GM19240 (cell line): ENCODE results near the gene PRKN.
"Not testable (repeated sequence)": the region's sequence is repeated elsewhere in the genome, so short reads cannot be mapped to it uniquely, and the experiment has no call there.

Experiments
- DNase-seq: peaks from one replicate; pipeline ENCODE4 v3.0.0; 2011; ENCODE audit warnings: low spot score; ENCODE audit not compliant: insufficient read length

The PRKN gene

GRCh38 chr6:161341638-161342037, 1385.9 kb downstream of the PRKN start:
- DNase-seq, result no peak

DNA sequence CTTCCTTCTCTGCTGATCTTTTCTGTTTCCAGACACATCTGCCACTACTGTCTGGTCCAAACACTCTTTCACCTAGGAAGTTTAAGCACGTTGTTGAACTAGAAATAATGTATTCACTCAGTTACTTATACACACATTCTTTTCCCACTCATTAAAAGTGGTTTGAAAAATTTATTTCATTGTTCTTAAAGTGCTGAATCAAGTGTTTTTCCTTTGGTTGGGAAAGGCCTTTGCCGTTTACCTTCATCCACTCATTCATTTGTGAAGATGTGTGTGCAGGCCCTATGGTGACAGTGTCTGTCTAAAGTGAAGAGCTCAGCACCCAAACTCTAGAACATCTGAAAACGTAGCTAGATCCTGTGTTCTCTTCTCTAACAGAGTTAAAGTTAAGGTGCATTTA, 1389.6 kb downstream of the PRKN start:
- no peak for DNase-seq

GRCh38 chr6:161336479-161336878, 1391.1 kb downstream of the PRKN start:
- DNase-seq, result no peak

DNA sequence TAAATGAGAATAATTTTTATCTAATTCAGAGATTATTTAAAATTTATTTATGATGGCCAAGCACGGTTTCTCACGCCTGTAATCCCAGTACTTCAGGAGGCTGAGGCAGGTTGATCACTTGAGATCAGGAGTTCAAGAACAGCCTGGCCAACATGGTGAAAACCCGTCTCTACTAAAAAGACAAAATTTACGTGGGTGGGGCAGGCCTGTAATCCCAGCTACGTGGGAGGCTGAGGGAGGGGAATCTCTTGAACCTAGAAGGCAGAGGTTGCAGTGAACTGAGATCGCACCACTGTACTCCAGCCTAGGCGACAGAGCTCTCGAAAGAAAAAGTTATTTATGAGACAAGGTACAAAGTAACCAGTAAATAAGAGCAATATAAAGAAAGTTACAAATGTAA, 1394.2 kb downstream of the PRKN start:
- no peak for DNase-seq

DNA sequence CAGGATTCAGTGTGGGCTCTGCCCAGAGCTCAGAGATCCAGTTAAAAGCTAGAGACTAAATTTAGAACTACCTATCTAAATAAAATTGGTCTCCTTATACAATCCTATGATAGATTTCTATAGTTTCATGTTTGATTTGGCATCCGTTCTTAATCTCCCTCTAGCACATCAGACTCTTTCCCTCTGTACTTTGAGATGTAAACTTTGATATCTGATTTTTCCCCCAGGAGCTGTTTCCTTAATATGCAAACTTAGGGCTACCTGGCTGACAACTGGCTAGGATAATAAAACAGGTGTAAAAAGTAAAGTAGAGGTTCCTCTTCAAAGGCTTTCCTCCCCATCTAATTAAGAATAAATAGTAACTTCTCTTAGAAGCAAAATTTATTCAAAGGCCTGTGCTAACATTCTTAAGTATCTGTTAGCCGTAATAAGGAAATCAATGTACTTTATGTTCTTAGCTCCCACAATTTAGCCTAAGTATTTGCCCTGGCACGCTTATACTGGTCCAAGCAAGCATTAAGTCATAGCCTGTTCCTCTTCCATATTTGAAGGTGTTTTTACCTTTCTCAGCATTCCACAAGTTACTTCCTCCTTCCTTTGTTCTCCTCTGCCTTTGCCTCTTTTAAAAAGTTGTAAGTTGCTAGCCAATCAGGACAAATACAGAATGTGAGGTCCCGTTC, 1396.0 kb downstream of the PRKN start:
- not testable (repeated sequence) for DNase-seq

DNA sequence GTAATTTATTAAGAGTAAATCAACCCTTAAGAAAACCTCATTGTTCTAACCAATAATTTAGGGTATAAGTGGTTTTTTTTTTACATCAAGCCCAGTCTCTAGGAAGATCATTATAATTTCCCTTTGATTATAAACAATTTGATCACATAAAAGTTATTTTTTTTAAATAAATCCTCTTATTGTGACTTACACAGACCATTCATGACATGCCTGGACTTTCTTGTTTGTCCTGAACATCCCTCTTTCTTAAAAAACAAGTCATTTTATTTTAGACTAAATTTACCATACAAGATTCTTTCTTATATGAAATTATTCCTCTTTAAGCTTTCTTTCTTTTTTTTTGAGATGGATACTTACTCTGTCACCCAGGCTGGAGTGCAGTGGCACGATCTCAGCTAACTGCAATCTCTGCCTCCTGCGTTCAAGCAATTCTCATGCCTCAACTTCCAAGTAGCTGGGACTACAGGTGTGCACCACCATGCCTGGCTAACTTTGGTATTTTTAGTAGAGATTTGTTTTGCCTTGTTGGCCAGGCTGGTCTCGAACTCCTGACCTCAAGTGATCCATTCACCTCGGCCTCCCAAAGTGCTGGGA, 1400.1 kb downstream of the PRKN start:
- DNase-seq, result no peak

DNA sequence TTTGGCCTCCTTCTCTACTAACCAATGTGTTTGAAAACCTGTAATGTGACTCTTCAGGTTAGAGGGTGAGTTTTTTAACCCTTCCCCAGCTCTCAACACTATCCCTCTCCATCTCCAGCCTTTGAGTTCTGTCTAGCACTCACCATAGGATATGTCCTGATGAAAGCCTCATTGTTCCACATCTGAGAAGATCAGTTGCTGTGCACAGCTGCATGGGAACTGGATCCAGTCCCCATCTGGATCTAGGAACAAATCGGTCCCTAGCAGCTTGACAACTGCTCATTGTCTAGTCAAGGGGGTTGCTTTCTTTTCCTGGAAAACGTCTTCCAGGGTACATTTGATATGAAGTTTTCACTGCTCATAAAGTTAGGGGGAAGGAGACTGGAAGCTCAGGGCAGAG, 1408.3 kb downstream of the PRKN start:
- no peak for DNase-seq

- no peak for DNase-seq
These were observed 1409.1 kb downstream of the PRKN start for GRCh38 chr6:161318456-161318855.

GRCh38 chr6:161316531-161316930, 1411.0 kb downstream of the PRKN start:
- DNase-seq, result no peak

GRCh38 chr6:161315246-161315917, 1412.2 kb downstream of the PRKN start:
- not testable (repeated sequence) for DNase-seq

GRCh38 chr6:161314541-161315245, 1412.9 kb downstream of the PRKN start:
- DNase-seq, result not testable (repeated sequence)

DNA sequence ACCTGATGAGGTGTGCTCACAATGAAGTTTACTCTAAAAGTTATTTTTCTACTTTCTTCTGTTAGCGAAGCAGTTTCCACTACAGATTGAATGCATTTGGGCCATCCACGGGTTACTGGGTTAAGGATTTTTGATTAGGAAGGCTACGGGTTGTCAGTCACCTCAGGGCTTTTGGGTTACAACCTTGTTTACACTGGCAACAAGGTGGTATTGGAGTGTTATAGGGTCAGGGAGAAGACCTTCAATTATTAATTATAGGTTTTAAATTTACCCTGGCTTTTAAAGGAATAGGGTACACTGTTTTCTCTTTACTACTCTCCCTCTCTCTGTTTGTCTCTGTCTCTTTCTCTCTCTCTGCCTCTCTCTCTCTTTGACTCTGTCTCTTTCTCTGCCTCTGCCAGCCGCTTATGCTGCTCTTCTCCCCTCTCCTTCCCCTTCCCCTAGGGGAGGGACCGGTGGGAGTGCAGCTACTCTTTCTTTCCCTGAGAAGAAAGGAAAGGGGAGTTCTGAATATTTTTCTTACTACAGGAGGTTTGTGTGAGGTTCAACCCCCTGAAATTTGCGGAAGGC, 1413.5 kb downstream of the PRKN start:
- DNase-seq, result no peak

DNA sequence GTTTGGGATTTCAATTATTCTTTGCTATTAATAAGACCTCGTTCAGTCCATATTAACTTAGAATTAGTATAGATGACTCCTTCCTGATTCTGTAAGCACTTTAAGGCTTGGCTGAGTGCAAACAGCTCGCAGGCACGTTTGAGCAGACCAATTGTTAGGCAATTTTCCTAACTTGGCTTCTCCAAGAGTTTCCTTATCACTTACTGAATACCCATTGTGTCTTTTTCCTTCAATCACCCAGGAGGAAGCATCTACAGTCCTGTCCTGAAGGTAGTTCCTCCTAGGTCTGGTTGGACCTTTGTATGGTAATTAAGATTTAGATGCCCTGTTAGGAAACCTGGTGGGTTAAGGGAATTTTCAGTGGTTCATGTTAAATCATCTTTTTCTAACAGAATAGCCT, 1414.1 kb downstream of the PRKN start:
- DNase-seq, result not testable (repeated sequence)

GRCh38 chr6:161309774-161310173, 1417.8 kb downstream of the PRKN start:
- DNase-seq, result not testable (repeated sequence)

DNA sequence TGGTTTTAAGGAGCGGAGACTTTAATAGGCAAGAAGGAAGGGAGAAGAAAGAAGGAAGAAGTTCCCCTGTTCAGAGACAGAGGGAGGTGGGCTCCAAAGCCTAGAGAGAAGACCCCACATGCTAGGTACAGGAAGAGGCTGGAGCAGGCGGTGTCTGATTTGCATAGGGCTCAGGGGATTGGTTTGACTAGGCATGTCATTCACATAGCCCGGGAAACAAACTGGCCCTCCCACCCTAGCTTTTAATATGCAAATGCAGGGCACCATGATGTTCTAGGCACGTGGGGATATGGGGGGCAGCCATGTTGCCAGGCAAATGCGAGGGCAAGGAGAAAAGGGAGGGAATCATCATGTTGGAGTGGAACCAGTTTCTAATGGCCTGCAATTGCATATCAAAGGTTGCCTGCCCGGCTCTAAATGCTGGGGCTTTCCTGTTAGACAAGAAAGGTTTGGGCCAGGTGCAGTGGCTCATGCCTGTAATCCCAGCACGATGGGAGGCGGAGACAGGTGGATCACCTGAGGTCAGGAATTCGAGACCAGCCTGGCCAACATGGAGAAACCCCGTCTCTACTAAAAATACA, 1419.4 kb downstream of the PRKN start:
- DNase-seq, result no peak

- no peak for DNase-seq
These were observed 1421.7 kb downstream of the PRKN start for GRCh38 chr6:161305860-161306259.

- no peak for DNase-seq
These were observed 1423.8 kb downstream of the PRKN start for GRCh38 chr6:161303628-161304340.

- DNase-seq, result no peak
These were observed 1424.6 kb downstream of the PRKN start for GRCh38 chr6:161302949-161303348.

- DNase-seq, result no peak
These were observed 1426.2 kb downstream of the PRKN start for GRCh38 chr6:161301338-161301737.

- no peak for DNase-seq
These were observed 1426.7 kb downstream of the PRKN start for GRCh38 chr6:161300823-161301222.

- no peak for DNase-seq
These were observed 1427.8 kb downstream of the PRKN start for GRCh38 chr6:161299726-161300125.
